Limb (tissue), 2 donors: ENCODE results near the gene PTPRQ.
"Not testable (repeated sequence)": the region's sequence is repeated elsewhere in the genome, so short reads cannot be mapped to it uniquely, and the experiment has no call there.

Experiments used
- DNase-seq, 2 donors: peaks; one replicate each; pipeline ENCODE4 v3.0.0-alpha.2; 2016; ENCODE audit errors: extremely low spot score in 2 of 2

PTPRQ gene

DNA sequence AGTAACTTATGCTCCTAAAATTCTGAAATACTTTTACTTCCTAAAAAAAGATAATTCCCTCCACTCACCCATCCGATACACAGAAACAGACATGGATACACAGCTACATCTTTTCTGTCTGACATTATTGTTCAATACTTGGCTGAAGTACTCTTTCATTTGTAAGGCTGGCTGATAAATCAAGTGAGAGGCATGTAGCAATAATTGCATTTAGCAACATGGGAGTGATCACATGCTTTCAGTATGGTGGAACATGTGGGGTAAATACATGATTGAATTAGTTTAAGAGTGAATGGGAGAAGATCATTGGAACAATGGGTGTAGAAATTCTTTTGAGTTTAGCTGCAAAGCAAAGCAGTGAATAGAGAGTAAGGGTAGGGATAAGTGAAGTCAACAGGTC lies 25.6 kb downstream of the PTPRQ start:
- DNase-seq, result no peak

DNA sequence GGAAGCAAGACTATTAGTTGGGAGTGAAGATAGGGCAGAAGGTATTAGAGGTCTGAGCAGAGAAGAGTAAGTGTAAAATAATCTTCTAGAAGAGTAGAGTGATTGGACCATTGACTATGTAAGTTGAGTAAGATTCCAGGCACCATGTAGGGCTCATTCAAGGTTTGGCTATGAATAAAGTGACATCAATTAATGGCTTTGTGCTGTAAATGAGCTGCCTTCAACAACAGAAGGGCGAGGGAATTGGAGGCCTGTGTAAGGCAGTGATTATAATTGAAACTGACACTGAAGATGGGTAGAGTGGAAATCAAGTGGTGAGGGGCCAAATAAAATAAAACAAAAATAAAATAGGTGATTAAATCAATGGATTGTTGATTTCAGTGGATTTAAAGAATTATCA lies 26.4 kb downstream of the PTPRQ start:
- DNase-seq, result no peak

DNA sequence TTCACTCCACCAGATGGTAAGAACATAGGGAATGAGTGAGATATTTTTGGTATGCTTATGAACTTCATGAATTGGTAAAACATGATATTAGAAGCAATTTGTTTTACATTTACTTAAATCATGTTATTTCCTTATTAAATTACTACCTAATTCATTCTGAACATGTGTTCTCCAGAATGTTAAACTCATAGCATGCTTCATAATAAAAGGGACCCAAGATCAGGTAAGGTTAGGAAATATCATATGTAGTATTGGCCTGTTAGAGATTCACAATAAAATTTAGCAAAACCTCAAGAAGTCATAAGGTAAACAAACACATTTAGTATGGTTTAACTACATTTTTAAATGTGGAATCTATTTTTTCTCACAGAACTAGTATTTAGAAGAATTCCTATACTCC lies 28.2 kb downstream of the PTPRQ start:
- no peak for DNase-seq

DNA sequence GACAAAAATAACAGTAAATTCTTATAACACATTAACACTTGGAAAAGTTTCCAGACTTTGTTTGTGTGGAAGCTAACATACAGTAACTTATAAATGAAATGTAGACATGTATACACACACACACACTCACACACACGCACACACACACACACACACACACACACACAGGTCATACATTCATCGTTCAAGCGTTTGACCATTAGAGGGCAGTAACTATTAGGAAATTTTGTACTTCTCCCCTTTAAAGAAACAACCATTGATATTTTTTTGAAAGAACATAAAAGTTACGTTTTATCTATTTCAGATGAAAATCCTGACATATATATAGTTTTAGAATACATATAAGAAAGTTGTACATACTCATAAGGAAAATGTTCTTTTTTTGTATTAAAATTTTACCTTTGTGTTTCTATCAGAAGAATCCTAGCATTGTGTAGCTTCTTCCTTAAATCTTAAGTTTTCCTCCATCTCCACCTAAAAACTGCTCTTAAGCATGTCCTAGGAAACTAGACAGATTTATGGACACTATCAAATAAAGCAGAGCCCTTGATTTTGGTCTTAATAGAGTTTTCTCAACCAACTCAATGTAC lies 29.0 kb downstream of the PTPRQ start:
- peak; percentile 56 to 83 for DNase-seq

DNA sequence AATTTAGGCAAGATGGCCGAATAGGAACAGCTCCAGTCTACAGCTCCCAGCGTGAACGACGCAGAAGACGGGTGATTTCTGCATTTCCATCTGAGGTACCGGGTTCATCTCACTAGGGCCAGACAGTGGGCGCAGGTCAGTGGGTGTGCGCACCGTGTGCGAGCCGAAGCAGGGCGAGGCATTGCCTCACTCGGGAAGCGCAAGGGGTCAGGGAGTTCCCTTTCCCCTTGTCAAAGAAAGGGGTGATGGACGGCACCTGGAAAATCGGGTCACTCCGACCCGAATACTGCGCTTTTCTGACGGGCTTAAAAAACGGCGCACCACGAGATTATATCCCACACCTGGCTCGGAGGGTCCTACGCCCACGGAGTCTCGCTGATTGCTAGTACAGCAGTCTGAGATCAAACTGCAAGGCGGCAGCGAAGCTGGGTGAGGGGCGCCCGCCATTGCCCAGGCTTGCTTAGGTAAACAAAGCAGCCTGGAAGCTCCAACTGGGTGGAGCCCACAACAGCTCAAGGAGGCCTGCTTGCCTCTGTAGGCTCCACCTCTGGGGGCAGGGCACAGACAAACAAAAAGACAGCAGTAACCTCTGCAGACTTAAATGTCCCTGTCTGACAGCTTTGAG lies 33.6 kb downstream of the PTPRQ start:
- DNase-seq, result not testable (repeated sequence)

DNA sequence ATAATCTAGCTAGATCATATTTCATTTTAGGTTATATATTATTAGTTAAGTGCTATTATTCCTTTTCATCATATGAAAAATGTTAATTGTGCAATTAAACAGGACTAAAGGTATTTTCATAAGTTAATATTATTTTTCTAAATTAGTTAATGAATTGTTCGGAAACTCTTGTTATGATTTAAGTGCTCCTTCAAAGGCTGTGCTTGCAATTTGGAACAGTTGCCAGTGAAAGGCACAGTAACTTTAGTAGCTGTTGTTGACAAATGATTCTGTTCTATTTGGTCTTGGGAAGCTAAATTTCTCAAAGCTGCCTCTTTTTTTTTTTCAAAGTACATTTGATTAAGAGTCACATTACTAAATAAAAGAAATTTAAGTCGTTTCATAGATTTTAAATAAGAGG lies 40.7 kb downstream of the PTPRQ start:
- no peak for DNase-seq

DNA sequence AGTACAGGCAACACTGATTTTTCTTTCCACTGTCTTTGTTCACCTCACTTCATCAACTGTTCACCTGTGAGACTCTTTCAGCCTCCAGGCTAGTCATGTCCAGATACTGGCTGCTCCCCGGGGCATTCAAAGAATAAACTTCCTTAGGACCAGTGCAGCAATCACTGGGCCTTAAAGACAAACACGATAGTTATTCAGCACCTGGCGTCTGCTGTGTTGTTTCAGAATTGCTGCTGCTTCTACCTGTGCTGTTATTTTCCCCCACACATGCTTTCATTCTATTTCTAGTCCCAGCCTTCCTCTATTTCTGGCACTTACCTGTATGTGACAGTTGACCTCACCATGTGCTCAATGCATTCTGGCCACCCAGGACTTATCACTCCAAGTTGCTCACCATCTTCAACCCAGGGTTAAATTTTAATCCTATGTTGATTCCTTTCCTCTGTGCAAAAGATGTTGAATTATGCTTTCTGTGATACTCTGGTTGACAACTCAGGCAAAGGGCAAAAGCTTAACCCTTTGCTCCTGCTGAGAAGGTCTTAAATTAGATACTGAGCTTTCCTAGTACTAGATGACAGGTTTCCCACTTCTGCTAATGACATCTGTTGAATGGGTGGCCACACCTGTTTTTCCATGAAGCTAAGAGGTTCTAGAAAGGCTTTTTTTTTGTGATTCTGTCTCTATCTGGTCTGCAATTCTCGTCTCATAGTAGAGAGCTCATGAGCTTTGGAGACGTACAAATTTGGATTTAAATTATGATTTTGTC lies 41.4 kb downstream of the PTPRQ start:
- no peak for DNase-seq

DNA sequence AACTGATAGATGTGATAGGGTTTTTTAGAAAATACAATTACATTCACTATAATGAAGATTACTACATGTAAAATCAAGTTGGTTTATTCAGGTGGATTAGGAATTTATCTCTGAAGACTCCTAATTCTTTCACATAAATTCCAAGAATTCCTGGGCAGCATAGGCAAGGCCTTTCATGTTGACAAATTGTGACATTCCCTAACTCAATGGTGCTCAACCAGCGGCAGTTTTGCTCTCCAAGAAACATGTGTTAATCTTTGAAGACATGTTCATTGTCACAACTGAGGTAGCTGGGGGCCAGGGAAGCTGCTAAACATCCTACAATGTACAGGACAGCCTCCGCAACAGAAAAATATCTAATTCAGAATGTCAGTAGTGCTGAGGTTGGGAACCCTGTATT lies 46.3 kb downstream of the PTPRQ start:
- no peak for DNase-seq

DNA sequence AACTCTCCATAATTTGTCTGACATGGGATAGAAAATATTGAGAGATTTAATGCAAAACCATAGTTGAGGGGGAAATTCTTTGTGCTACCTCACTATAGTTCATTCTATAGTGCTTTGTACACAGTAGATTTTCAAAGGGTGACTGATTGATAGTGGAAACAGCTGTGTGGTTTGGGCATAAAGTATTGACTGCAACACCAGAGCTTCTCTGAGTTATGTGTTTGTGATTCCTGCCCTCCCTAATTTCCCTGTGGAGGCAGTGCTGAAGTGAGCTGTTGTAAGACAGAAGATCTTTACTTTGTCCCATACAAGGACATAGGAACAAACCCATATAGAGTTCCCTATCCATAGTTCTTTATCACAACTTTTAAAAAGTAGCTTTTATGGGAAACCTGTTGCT lies 47.1 kb downstream of the PTPRQ start:
- DNase-seq, result no peak

DNA sequence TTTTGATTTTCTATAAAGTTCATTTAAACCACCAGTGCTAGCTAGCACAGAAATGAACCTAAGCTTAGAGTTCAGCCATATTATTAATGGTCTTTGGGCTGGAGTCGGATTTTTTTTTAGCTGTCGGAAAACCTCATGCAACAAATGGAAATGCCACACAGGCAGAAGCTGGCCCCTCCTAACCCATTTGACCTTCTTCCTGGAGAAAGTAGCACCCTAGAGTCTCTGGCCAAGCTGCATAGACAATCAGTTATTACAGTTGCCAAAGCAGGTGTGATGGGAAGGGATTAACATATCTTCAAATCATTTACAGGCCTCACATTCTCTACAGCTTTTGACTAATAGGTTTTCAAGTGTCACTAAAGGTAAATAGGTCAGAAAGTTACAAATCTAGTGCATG lies 49.4 kb downstream of the PTPRQ start:
- DNase-seq, result no peak

DNA sequence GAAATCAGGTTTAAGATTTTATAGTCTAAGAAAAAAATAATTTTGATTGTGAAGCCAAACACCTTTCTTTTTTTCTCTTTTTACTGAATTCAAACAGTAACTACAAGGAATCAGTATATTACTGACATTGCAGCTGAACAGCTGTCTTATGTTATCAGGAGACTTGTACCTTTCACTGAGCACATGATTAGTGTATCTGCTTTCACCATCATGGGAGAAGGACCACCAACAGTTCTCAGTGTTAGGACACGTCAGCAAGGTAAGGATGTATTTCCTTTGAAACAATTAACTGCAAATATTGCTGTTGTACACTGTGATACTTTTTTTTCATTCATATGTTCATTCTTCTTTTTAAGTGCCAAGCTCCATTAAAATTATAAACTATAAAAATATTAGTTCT lies 50.8 kb downstream of the PTPRQ start:
- no peak for DNase-seq

DNA sequence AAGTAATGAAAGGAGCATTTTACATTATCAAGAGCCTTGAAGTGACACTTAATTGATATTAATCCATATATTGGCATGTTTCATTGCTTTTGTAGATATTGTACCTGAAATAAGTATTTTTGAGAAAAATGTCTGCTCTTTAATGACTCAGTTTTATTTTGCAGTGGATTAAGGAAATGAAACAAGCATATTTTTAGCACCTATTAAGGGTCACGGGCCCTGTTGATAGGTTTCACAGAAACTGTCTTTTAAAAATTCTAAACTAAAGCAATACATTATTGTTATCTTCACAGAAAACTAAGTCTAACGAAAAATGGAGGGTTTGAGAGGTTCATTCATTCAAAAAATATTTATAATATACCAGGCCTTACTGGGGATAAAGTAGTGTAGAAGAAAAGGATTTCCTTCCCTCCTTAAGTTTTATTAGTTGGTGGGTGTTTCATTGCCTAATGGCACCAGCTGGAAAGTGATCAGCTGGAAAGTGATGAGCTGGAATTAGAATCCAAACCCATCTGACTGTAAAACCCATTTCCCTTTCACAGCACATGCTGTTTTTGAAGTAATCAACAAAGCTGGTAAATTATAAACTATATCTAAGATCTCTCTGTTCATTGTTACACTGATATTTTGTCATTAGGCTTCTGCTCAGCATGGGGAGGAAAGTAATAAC lies 54.2 kb downstream of the PTPRQ start:
- DNase-seq, result no peak

DNA sequence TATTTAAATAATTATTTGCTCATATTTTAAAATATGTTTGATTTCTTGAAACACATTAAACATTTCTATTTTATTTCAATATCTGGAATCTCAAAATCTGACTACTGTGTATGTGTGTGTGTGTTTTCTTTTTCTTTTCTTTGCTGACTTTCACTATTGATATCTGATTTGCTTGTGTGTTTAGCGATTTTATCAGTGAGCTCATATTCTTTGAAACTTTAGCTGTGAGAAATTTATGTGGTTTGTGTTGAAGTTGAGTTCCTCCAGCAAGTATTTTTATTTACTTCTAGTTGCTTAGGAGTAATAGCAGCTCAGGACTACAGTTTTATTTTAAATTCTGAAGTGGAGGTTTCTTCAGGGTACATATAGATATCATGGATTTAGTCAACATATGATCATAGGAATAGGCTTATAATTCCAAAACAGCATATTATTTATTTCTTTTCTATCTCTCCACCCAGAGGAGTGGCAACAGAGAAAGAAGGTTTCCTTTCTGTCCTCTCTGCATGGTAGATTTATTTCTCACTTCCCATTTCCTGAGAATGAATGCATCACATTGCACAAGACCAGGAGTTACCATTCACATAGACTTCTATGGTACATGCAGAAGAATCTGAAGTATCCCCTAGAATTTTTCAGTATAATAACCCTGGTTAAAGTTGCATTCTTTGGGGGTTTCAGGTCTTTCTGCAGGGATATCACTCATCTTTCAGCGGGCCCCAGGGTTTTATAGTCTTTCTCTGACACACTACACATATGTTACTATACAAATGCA lies 60.5 kb downstream of the PTPRQ start:
- no peak for DNase-seq

DNA sequence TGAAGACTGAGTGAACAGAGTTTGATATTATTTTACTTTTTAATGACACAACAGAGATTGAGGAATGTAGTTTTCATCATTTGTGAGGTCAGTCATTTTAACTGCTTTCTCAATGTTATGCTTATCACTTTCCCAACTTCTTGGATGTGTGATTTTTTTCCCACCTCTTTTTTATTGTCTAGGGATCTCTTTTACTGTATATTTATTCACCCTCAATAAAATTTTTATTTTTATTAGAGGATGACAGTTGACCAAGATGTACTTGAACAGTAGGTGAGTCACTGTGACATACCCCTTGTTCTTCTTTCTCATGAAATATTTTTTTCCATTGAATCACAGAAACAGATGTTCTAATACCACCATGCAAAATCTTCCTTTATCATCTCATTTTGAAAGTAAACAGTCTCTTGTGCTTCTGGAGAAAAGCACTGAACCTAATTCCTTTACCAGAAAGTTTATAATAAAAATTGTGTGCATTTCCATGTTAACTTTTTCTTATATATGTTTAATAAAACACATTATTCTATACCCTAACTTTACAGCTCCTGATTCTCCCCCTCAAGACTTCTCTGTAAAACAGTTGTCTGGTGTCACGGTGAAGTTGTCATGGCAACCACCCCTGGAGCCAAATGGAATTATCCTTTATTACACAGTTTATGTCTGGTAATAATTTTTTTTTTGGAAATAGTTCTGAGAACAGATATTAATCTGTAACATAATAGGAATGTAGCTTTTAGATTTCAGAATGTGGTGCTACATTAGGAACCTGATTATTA lies 65.9 kb downstream of the PTPRQ start:
- peak; percentile 46 to 80 for DNase-seq

DNA sequence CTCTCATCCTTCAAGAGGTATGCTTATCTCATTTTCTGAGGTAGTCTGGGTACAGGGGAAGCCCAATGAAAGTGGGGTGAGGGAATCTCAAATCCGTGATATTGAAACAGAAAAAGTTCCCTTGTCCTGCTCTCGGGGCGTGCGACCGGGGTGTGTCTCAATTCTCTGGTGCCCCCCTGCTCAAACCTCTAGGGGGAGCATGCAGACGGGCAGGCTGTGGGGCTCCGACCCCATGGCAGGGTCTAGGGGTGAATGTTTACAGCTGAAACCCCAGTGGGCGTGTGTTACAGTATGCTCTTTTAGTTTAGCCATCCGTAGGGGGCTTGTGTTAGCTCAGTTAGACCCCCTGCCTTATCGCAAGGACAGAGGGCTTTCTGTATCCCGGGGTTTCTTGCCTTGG lies 68.7 kb downstream of the PTPRQ start:
- DNase-seq, result peak in 1 of 2 donors; percentile 25

DNA sequence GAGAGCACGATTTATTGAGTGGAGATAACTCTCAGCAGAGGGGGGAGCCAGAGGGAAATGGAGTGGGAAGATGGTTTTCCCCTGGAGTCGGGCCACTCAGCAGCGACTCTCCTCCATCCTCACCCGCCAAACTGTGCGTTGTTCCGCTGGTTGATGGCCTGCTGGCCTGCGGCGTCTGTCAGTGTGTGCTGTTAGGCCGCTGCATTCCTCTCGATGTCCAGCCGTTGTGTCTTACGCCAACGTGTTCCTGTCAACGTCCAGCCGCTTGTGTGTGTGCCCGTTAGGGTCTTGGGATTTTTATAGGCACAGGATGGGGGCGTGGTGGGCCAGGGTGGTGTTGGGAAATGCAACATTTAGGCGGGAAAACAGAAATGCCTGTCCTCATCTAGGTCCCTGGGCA lies 69.2 kb downstream of the PTPRQ start:
- DNase-seq, result peak in 1 of 2 donors; percentile 21

DNA sequence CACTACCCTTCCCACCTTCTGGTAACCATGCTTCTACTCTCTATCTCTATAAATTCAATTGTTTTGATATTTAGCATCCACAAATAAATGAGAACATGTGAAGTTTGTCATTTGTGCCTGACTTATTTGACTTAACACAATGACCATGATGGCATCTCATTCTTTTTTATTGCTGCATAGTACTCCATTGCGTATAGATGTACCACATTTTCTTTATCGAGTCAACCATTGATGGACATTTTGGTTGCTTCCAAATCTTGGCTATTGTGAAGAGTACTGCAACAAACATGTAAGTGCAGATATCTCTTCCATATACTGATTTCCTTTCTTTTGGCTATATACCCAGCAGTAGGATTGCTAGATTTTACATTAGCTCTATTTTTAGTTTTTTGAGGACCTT lies 73.6 kb downstream of the PTPRQ start:
- DNase-seq, result no peak

DNA sequence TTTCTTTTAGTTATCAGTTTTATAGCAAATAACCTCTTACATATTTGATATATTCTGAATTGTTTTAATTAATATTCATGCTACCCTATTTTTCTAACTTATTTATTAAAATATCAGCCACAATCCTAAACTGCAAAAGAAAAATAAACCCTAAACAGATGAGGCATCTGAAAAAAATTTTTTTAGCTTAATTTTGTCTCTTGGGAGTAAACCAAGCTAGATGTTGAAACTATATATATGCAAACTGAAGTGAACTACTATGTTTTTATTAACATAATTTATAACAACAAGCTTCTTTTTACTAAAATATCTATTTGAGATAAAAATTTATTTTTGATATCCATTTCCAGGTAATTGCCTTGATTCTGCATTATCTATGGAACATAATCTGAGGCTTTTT lies 87.6 kb downstream of the PTPRQ start:
- no peak for DNase-seq

DNA sequence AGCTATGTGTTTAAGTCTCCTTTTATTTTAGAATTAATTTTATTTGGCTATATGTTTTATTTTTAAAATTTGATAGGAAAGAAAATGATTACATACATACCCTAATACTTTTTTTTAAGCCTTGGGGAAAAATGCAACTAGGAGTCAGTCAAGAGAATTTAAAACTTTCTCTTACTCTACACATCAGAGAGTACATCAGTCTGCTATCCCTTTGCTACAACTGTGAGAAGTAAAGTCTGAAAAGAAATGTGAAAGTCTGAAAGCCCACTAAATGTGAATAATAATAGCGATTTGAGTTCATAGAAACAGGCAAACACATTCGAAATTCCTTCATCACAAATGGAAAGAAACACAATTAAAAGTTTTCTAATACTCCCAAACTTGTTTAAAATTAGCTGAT lies 95.0 kb downstream of the PTPRQ start:
- no peak for DNase-seq

DNA sequence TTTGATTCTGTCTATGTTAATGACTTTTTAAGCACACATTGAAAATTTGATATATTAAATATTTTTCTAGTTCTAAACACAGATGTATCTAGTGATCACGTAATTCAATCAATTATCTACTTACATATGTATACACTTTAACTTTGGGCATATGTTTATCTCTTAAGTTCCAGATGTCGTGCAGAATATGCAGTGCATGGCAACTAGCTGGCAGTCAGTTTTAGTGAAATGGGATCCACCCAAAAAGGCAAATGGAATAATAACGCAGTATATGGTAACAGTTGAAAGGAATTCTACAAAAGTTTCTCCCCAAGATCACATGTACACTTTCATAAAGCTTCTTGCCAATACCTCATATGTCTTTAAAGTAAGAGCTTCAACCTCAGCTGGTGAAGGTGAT lies 105.3 kb downstream of the PTPRQ start:
- DNase-seq, result no peak

DNA sequence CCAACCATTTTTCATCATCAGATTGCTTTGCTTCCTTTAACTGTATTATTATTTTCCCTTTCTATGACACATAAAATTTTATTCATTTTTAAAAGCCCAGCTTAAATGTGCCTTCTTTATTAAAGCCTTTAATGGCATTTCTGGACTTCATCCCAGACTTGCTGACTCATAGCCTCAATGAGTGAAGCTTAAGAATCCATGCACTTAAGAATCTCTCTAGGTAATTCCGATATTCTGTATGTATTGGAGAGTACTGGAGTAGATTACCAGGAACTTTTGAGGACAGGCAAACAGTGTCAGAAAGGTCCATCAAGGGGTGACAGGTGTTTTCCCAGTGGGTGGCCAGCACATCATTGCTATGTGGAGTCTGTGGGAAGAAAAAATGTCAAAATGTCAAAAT lies 107.9 kb downstream of the PTPRQ start:
- peak in 1 of 2 donors; percentile 62 for DNase-seq
